ENCODE measurements around the gene UBE2E2. TPM values are rescaled to one million over a fixed set of nuclear protein-coding genes. Genes with fewer than 3 reads are reported as not detected.

The UBE2E2 gene
- total RNA-seq, 1 donor from 2014 or later = 28.7 TPM

- TF ChIP-seq CTCF (IDR thresholded peaks at IDR 0.05; ENCODE audit: insufficient read depth, low read length, poor library complexity, severe bottlenecking) = no peak
- H3K27me3 ChIP-seq (ENCODE audit: control insufficient read depth, insufficient read depth, low read length) = no peaks in the 10 kb centered on the region
- no peaks in the 10 kb centered on the region for H3K36me3 ChIP-seq (ENCODE audit: control insufficient read depth, insufficient read depth, low read length)
- DNase-seq (ENCODE audit: low read depth) = no peak
- no peak overlapping the region for H3K4me3 ChIP-seq (ENCODE audit: low read depth, low read length)
Observed at GRCh38 chr3:23481011-23481615, 278.0 kb downstream of the UBE2E2 start.

DNA sequence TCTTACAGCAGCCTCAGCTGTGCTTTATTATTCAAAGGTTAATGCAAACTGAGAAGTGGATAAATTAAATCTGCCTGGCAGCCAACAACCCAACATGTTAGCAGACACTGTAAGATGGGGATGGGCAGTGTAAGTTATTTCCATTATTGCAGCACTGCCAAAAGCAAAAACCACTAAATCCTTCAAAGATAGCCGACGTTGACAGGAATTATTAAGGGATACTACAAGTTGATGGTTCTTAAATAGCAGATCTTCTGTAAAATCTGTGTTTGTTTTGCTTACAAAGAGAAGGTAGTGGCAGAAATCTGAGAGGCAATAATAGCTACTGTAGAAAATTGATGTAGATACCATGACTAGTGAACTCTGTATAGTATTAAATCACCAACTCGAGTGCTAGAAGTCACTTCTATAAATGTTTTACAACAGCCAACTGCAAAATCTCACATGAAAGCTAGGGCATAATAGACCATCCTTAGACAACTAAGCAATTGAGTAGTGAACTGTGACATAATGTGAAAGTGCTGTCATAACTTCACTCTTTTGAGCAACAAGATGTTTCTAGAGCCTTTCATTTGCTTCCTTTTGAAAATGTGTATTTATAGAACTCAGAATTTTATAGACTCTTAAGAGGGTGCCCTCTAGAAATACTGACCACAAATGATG lies 278.6 kb downstream of the UBE2E2 start:
- TF ChIP-seq CTCF (IDR thresholded peaks at IDR 0.05; ENCODE audit: insufficient read depth, low read length, poor library complexity, severe bottlenecking) = no peak
- Histone ChIP-seq H3K4me3 (ENCODE audit: low read depth, low read length) (no peak overlapping the region), H3K27me3 (ENCODE audit: control insufficient read depth, insufficient read depth, low read length) (no peaks in the 10 kb centered on the region), H3K36me3 (ENCODE audit: control insufficient read depth, insufficient read depth, low read length) (no peaks in the 10 kb centered on the region)
- DNase-seq (ENCODE audit: low read depth) = no peak

GRCh38 chr3:23484386-23484785 lies 281.3 kb downstream of the UBE2E2 start:
- no peaks in the 10 kb centered on the region for H3K27me3 ChIP-seq (ENCODE audit: control insufficient read depth, insufficient read depth, low read length)
- no peak overlapping the region for H3K4me3 ChIP-seq (ENCODE audit: low read depth, low read length)
- TF ChIP-seq CTCF (IDR thresholded peaks at IDR 0.05; ENCODE audit: insufficient read depth, low read length, poor library complexity, severe bottlenecking) = no peak
- no peaks in the 10 kb centered on the region for H3K36me3 ChIP-seq (ENCODE audit: control insufficient read depth, insufficient read depth, low read length)
- no peak for DNase-seq (ENCODE audit: low read depth)

- Histone ChIP-seq H3K36me3 (ENCODE audit: control insufficient read depth, insufficient read depth, low read length) (no peaks in the 10 kb centered on the region), H3K4me3 (ENCODE audit: low read depth, low read length) (no peak overlapping the region), H3K27me3 (ENCODE audit: control insufficient read depth, insufficient read depth, low read length) (no peaks in the 10 kb centered on the region)
- DNase-seq (ENCODE audit: low read depth) = no peak
- no peak for TF ChIP-seq CTCF (IDR thresholded peaks at IDR 0.05; ENCODE audit: insufficient read depth, low read length, poor library complexity, severe bottlenecking)
Observed at GRCh38 chr3:23485922-23486321, 282.8 kb downstream of the UBE2E2 start.

DNA sequence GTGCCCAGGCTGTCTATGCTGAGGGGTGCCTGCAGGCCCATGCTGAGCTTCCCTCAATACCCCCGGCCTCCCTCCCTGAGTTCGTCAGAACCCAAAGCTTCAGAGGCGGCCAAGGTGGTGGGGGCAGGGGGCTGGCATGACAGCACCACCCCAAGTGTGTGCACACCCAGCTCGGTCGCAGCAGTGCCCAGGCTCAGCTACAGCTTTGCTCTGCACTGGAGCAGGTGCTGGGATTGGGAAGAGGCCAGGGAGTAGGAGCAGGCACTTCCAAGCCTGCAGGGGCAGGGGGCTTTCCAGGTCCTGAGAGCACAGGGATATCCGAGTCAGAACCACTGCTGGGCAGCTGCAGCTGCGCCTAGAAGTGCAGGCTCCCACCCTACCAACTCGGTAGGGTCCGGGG lies 283.9 kb downstream of the UBE2E2 start:
- Histone ChIP-seq H3K27me3 (ENCODE audit: control insufficient read depth, insufficient read depth, low read length) (no peaks in the 10 kb centered on the region), H3K4me3 (ENCODE audit: low read depth, low read length) (no peak overlapping the region), H3K36me3 (ENCODE audit: control insufficient read depth, insufficient read depth, low read length) (no peaks in the 10 kb centered on the region)
- DNase-seq (ENCODE audit: low read depth) = no peak
- no peak for TF ChIP-seq CTCF (IDR thresholded peaks at IDR 0.05; ENCODE audit: insufficient read depth, low read length, poor library complexity, severe bottlenecking)

DNA sequence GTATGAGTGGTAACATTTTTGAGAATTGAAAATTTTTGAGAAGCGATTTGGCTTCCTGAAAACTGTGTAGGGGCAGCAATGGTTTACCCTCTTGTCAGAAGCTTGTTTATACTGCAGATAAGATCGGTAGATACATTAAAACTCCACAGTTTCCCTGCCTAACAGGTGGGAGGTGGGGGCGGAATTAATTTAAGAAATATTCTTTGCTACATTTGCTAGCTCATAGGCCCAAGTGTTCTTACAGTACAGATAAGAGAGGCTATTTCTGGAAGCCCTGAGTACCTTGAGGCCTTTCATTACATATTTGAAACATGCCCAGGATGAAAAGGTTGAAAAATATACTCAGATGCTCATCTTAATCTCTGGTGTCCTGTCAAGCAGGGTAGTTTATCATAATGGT lies 285.5 kb downstream of the UBE2E2 start:
- no peaks in the 10 kb centered on the region for H3K27me3 ChIP-seq (ENCODE audit: control insufficient read depth, insufficient read depth, low read length)
- DNase-seq (ENCODE audit: low read depth) = no peak
- H3K36me3 ChIP-seq (ENCODE audit: control insufficient read depth, insufficient read depth, low read length) = no peaks in the 10 kb centered on the region
- TF ChIP-seq CTCF (IDR thresholded peaks at IDR 0.05; ENCODE audit: insufficient read depth, low read length, poor library complexity, severe bottlenecking) = no peak
- no peak overlapping the region for H3K4me3 ChIP-seq (ENCODE audit: low read depth, low read length)

Data from kidney epithelial cell (primary cell).